Endothelial cell of umbilical vein (primary cell): ENCODE results near the gene KRT86. TPM values are rescaled to one million over a fixed set of nuclear protein-coding genes. Genes with fewer than 3 reads are reported as not detected.

ENCODE experiments used
- BruUV-seq: library from RNA; stranded (reverse); fragments of 400-500 nt; replicated peaks from 2 replicates; lab custom pipeline; 2021; lab: Mats Ljungman, UMichigan
- CTCF ChIA-PET: fragments of 300-600, 350-600 bp; sonication (Branson Sonifier 250); formaldehyde crosslinking; loops from one replicate; lab custom pipeline; 2021; ENCODE audit warnings: antibody characterized with exemption, inconsistent platforms; lab: Charles Lee
- POLR2A ChIA-PET: fragments of 300-600, 350-600 bp; sonication (Branson Sonifier 250); formaldehyde crosslinking; loops from one replicate; lab custom pipeline; 2021; ENCODE audit warnings: antibody characterized with exemption, inconsistent platforms; lab: Charles Lee
- DNase-seq: peaks from one replicate; pipeline ENCODE4 v3.0.0-alpha.2; 2011; ENCODE audit warnings: low read depth, low spot score
- FAIRE-seq: peaks from 2 replicates; lab custom pipeline; 2011; peaks lifted over from hg19 to GRCh38; lab: Jason Lieb, UNC
- H2AFZ ChIP-seq: 2 replicates; pipeline ENCODE4 v1.6.0; 2012; ENCODE audit warnings: low read depth, low read length, control low read depth, inconsistent platforms
- H3K27ac ChIP-seq: 2 replicates; pipeline ENCODE4 v1.5.1; 2011; ENCODE audit warnings: low read depth, mild to moderate bottlenecking, control low read depth, low read length, moderate library complexity; ENCODE audit not compliant: insufficient read depth
- H3K27me3 ChIP-seq, 2 experiments: 2 replicates each; pipeline versions ENCODE4 v1.6.0 to v1.6.1; 2011; ENCODE audit warnings: low read length in 2 of 2, mixed read lengths in 1 of 2; ENCODE audit not compliant: control insufficient read depth in 2 of 2, insufficient read depth in 2 of 2
- H3K36me3 ChIP-seq, 2 experiments: 2 replicates in 1 of 2; 3 replicates in 1 of 2; pipeline ENCODE4 v1.5.1; 2011; ENCODE audit warnings: low read length in 2 of 2, mild to moderate bottlenecking in 1 of 2, moderate library complexity in 1 of 2; ENCODE audit not compliant: control insufficient read depth in 2 of 2, insufficient read depth in 2 of 2; ENCODE audit errors: extremely low read depth in 1 of 2
- H3K4me1 ChIP-seq: 3 replicates; pipeline ENCODE4 v1.5.1; 2011; ENCODE audit warnings: mild to moderate bottlenecking, low read length; ENCODE audit not compliant: control insufficient read depth, insufficient read depth; ENCODE audit errors: extremely low read depth
- H3K4me2 ChIP-seq: 2 replicates; pipeline ENCODE4 v1.6.1; 2011; ENCODE audit warnings: low read length, control low read depth, mixed read lengths; ENCODE audit not compliant: insufficient read depth
- H3K4me3 ChIP-seq, 3 experiments: fragments of 200-600 bp in 1 of 3; sonication (generic), shearing (Covaris generic) in 1 of 3; replicated peaks in 1 of 3; 2 replicates each; pipeline ENCODE4 v1.5.1; 2011 to 2016; ENCODE audit warnings: control low read depth in 3 of 3, low read length in 3 of 3, mild to moderate bottlenecking in 2 of 3, inconsistent platforms in 1 of 3, low read depth in 1 of 3, moderate library complexity in 1 of 3; ENCODE audit not compliant: insufficient read depth in 1 of 3
- H3K79me2 ChIP-seq: 2 replicates; pipeline ENCODE4 v1.6.0; 2012; ENCODE audit warnings: low read length, inconsistent platforms; ENCODE audit not compliant: control insufficient read depth, insufficient read depth
- H3K9ac ChIP-seq: replicated peaks from 2 replicates; pipeline ENCODE3; 2011; ENCODE audit warnings: low read length, control low read depth; ENCODE audit not compliant: insufficient read depth; ENCODE audit errors: extremely low read depth
- H3K9me1 ChIP-seq: replicated peaks from 3 replicates; pipeline ENCODE4 v1.6.0; 2011; ENCODE audit warnings: mild to moderate bottlenecking, low read length; ENCODE audit not compliant: control insufficient read depth, insufficient read depth; ENCODE audit errors: extremely low read depth
- H3K9me3 ChIP-seq: replicated peaks from 2 replicates; pipeline ENCODE4 v1.5.1; 2012; ENCODE audit warnings: low read length, inconsistent platforms; ENCODE audit not compliant: control insufficient read depth, insufficient read depth
- H4K20me1 ChIP-seq: replicated peaks from 2 replicates; pipeline ENCODE3; 2011; ENCODE audit warnings: mild to moderate bottlenecking, low read length; ENCODE audit not compliant: control insufficient read depth, insufficient read depth; ENCODE audit errors: extremely low read depth
- CTCF ChIP-seq, 2 donors: IDR thresholded peaks; 1 replicate in 1 of 2; 2 replicates in 1 of 2; pipeline ENCODE4 v1.5.1; 2011; ENCODE audit warnings: low read length in 2 of 2, mild to moderate bottlenecking in 2 of 2, moderate library complexity in 2 of 2, control low read depth in 1 of 2, inconsistent platforms in 1 of 2, low read depth in 1 of 2; ENCODE audit not compliant: insufficient read depth in 1 of 2; ENCODE audit errors: extremely low read depth in 1 of 2
- EZH2 ChIP-seq: IDR thresholded peaks from 2 replicates; pipeline ENCODE4 v1.6.1; 2012; ENCODE audit warnings: borderline replicate concordance, low read depth, mild to moderate bottlenecking, moderate library complexity, low read length, inconsistent platforms; ENCODE audit not compliant: severe bottlenecking
- FOS ChIP-seq: IDR thresholded peaks from 2 replicates; pipeline ENCODE4 v1.6.1; 2011; ENCODE audit warnings: mild to moderate bottlenecking, low read length, moderate library complexity, borderline replicate concordance; ENCODE audit not compliant: insufficient read depth
- MAX ChIP-seq: IDR thresholded peaks from 2 replicates; pipeline ENCODE4 v1.6.1; 2011; ENCODE audit not compliant: insufficient read depth, insufficient read length
- POLR2AphosphoS5 ChIP-seq: IDR thresholded peaks from 2 replicates; pipeline ENCODE4 v1.6.1; 2012; ENCODE audit warnings: low read depth, mild to moderate bottlenecking, control low read depth, low read length, moderate library complexity; ENCODE audit not compliant: insufficient read depth
- dilution Hi-C: fragments of 300-500 bp; cut with MboI; formaldehyde crosslinking; loops from one replicate; pipeline ENCODE4 v1.15.0; 2019; ENCODE audit warnings: low sequenced_read_pairs; ENCODE audit not compliant: extremely low pct_ligation_motif_present
- intact Hi-C: fragments of 100-400 bp; cut with micrococcal nuclease; formaldehyde crosslinking; loops from one replicate; pipeline ENCODE4 v1.10.0; 2022
- polyA plus RNA-seq, 4 experiments: library from polyadenylated mRNA; depleted of rRNA in 3 of 4; stranded (reverse) in 3 of 4; unstranded in 1 of 4; fragments of >200 nt; gene quantifications; 2 replicates each; pipeline versions ENCODE4 v1.2.1 to v1.2.3, GENCODE V29; 2011 to 2012; ENCODE audit warnings: missing spikeins in 1 of 4
- total RNA-seq: library from RNA; stranded (reverse); gene quantifications from 2 replicates; pipeline ENCODE4 v1.2.3, GENCODE V29; 2021

The KRT86 gene
- total and polyA plus RNA-seq, 2 donors (not counting 3 experiments of a cell fraction or from before 2014, with no cell fraction given), result not detected

- H3K9me3 ChIP-seq, result no peaks in the 10 kb centered on the region
- no peaks in the 10 kb centered on the region for H3K79me2 ChIP-seq
- no peak overlapping the region for H3K9ac ChIP-seq
- no peaks in the 10 kb centered on the region for H3K36me3 ChIP-seq
- H2AFZ ChIP-seq, result no peak overlapping the region
- no peak overlapping the region for H3K4me3 ChIP-seq
- FAIRE-seq (no peak), DNase-seq (no peak)
- H3K27me3 ChIP-seq, result peaks cover 31 to 40% of the 10 kb centered on the region in 2 experiments
- no peaks in the 10 kb centered on the region for H4K20me1 ChIP-seq
- H3K4me2 ChIP-seq, result no peak overlapping the region
- ChIA-PET CTCF (interaction anchor here (0.6 to 6.1 kb wide), 51 partner anchors 9 to 653 kb away, joined by 3 to 87 read pairs (median 5); partner anchors contain the start of gene KRT7), POLR2A (no interaction called here)
- dilution Hi-C loops (no loop called here), intact Hi-C loops (loop anchor here (1.0 to 5.0 kb wide), 5 partner anchors 96 to 176 kb away; partner anchors contain the start of gene KRT7)
- no peak for TF ChIP-seq EZH2
- no peak for TF ChIP-seq POLR2AphosphoS5
- no peak for TF ChIP-seq CTCF (IDR thresholded peaks at IDR 0.05; ENCODE audit: extremely low read depth in 1 of 2, insufficient read depth in 1 of 2, low read depth in 1 of 2, low read length in 2 of 2)
- no peak for TF ChIP-seq FOS
- no peak for TF ChIP-seq MAX
- H3K4me1 ChIP-seq, result no peaks in the 10 kb centered on the region
- H3K27ac ChIP-seq, result no peak overlapping the region
- H3K9me1 ChIP-seq, result no peaks in the 10 kb centered on the region
- no TSS peak for BruUV-seq
Measured at GRCh38 chr12:52327830-52328500, 53.5 kb downstream of the KRT86 start.
